Adrenal gland (tissue), 12 donors: ENCODE data around the gene PAK5. TPM values are rescaled to one million over a fixed set of nuclear protein-coding genes. Genes with fewer than 3 reads are reported as not detected.

Source experiments
- DNase-seq, 7 donors: peaks; one replicate each; pipeline ENCODE4 v3.0.0-alpha.2; 2019 to 2020
- H3K27ac ChIP-seq, 5 donors: fragments of 200-600 bp; sonication (generic) in 4 of 5; 1 replicate in 3 of 5; 2 replicates in 2 of 5; pipeline versions ENCODE4 v1.5.1 to v1.8.0; 2016 to 2020; ENCODE audit warnings: mild to moderate bottlenecking in 1 of 5
- H3K27me3 ChIP-seq: fragments of 200-600 bp; 2 replicates; pipeline ENCODE4 v1.8.0; 2021
- H3K36me3 ChIP-seq, 2 donors: fragments of 200-600 bp; replicated peaks in 1 of 2; 1 replicate in 1 of 2; 2 replicates in 1 of 2; pipeline versions ENCODE4 v1.5.1 to v1.8.0; 2018 to 2022
- H3K4me1 ChIP-seq, 2 donors: fragments of 200-600 bp; replicated peaks in 1 of 2; 1 replicate in 1 of 2; 2 replicates in 1 of 2; pipeline versions ENCODE4 v1.5.1 to v1.8.0; 2018 to 2021
- H3K4me3 ChIP-seq, 4 donors: fragments of 200-600 bp; sonication (generic) in 3 of 4; one replicate each; pipeline ENCODE4 v1.5.1; 2016 to 2018
- H3K9me3 ChIP-seq, 3 donors: fragments of 200-600 bp; sonication (generic) in 1 of 3; replicated peaks in 1 of 3; 1 replicate in 2 of 3; 2 replicates in 1 of 3; pipeline versions ENCODE4 v1.5.1 to v1.8.0; 2016 to 2021
- CTCF ChIP-seq, 6 experiments: fragments of 450-650 bp in 4 of 6; fragments of 200-600 bp in 2 of 6; sonication (generic) in 1 of 6; IDR thresholded peaks; 1 replicate in 5 of 6; 2 replicates in 1 of 6; pipeline versions ENCODE4 v1.5.1 to v1.8.0; 2016 to 2021; ENCODE audit warnings: antibody characterized with exemption in 6 of 6, mild to moderate bottlenecking in 2 of 6, moderate library complexity in 1 of 6
- POLR2A ChIP-seq, 2 donors: fragments of 450-650 bp; IDR thresholded peaks; one replicate each; pipeline ENCODE4 v1.6.1; 2017; ENCODE audit warnings: antibody characterized with exemption in 2 of 2, mild to moderate bottlenecking in 2 of 2, moderate library complexity in 1 of 2
- WGBS, 4 donors: extraction: QIAGEN DNeasy Blood & Tissue Kit in 2 of 4; methylation state at CpG; one replicate each; pipeline versions ENCODE4 v1.1.5 to v1.1.7; 2013 to 2017; 5-methylcytosine and 5-hydroxymethylcytosine counted together
- intact Hi-C, 2 donors: fragments of 100-400 bp; cut with DNase I; formaldehyde crosslinking; loops; one replicate each; pipeline versions ENCODE4 v1.14.1 to v1.15.0; 2022 to 2023
- polyA plus RNA-seq, 3 donors: library from polyadenylated mRNA; stranded (reverse); fragments of 200-250 nt in 2 of 3; fragments of 350-450 nt in 1 of 3; fragmentation: Illumina TruSeq in 1 of 3; extraction: RNeasy Lipid Tissue Mini Kit (QIAGEN cat#74804) in 1 of 3; gene quantifications; one replicate each; pipeline ENCODE4 v1.2.3, GENCODE V29; 2013 to 2014
- total RNA-seq, 9 donors: library from RNA; depleted of rRNA in 4 of 9; stranded (reverse); fragments of >200 nt in 4 of 9; fragments of 120-200 nt in 1 of 9; fragmentation: NEBNext Ultra II Directional in 1 of 9; extraction: Animal tissue kit (Norgen Biotek cat#: 25700) in 1 of 9; gene quantifications; one replicate each; pipeline versions ENCODE4 v1.1.0 to v1.2.4, GENCODE V29; 2013 to 2023
- donor health status: healthy with polysubstance abuse.
- donor health status: Bipolar disorder and iron deficiency.
- donor health status: DM: yes; HTN: yes; CAD: no.
- donor health status: DM: no; HTN: no; CAD: no.
- donor health status: DM: no; HTN: no; CAD: no.
- donor health status: DM: yes; HTN: yes; CAD: no.

The PAK5 gene
- total and polyA plus RNA-seq, 12 donors: 1.2 to 17.0 (median 4.0) TPM

- intact Hi-C loops: no loop called here
- 83 to 94% (median 93%) methylated on average over 1 of the region's 1 CpG for WGBS, 4 donors
- no peaks in the 10 kb centered on the region for H3K4me1 ChIP-seq
Observed at GRCh38 chr20:9590189-9590588, 248.7 kb downstream of the PAK5 start.

GRCh38 chr20:9588706-9589105 lies 250.2 kb downstream of the PAK5 start:
- intact Hi-C loops: no loop called here

More at GRCh38 chr20:9590189-9590588, 248.7 kb downstream of the PAK5 start:
- H3K9me3 ChIP-seq: no peaks in the 10 kb centered on the region
- H3K27me3 ChIP-seq: no peaks in the 10 kb centered on the region
- H3K36me3 ChIP-seq: no peaks in the 10 kb centered on the region
- no peak overlapping the region for H3K4me3 ChIP-seq
- TF ChIP-seq POLR2A (IDR thresholded peaks at IDR 0.05): no peak
- TF ChIP-seq CTCF (IDR thresholded peaks at IDR 0.05): no peak
- DNase-seq: no peak
- no peak overlapping the region for H3K27ac ChIP-seq

GRCh38 chr20:9583151-9583550 lies 255.7 kb downstream of the PAK5 start:
- no peak for TF ChIP-seq POLR2A (IDR thresholded peaks at IDR 0.05)
- TF ChIP-seq CTCF (IDR thresholded peaks at IDR 0.05): no peak
- DNase-seq: no peak
- no peaks in the 10 kb centered on the region for H3K4me1 ChIP-seq
- H3K9me3 ChIP-seq: no peaks in the 10 kb centered on the region
- H3K27me3 ChIP-seq: no peaks in the 10 kb centered on the region
- H3K4me3 ChIP-seq: no peak overlapping the region
- no peaks in the 10 kb centered on the region for H3K36me3 ChIP-seq
- no peak overlapping the region for H3K27ac ChIP-seq
- intact Hi-C loops: no loop called here

More at GRCh38 chr20:9588706-9589105, 250.2 kb downstream of the PAK5 start:
- no peak for DNase-seq
- H3K27me3 ChIP-seq: no peaks in the 10 kb centered on the region
- no peaks in the 10 kb centered on the region for H3K36me3 ChIP-seq
- H3K4me1 ChIP-seq: no peaks in the 10 kb centered on the region
- no peak overlapping the region for H3K27ac ChIP-seq
- TF ChIP-seq POLR2A (IDR thresholded peaks at IDR 0.05): no peak
- TF ChIP-seq CTCF (IDR thresholded peaks at IDR 0.05): no peak
- H3K9me3 ChIP-seq: no peaks in the 10 kb centered on the region
- no peak overlapping the region for H3K4me3 ChIP-seq
- WGBS, 4 donors: 71 to 87% (median 79%) methylated on average over 1 of the region's 1 CpG

- no peak for TF ChIP-seq POLR2A (IDR thresholded peaks at IDR 0.05)
- TF ChIP-seq CTCF (IDR thresholded peaks at IDR 0.05): no peak
- no peaks in the 10 kb centered on the region for H3K4me1 ChIP-seq
- H3K27me3 ChIP-seq: no peaks in the 10 kb centered on the region
- H3K9me3 ChIP-seq: no peaks in the 10 kb centered on the region
- intact Hi-C loops: no loop called here
- H3K4me3 ChIP-seq: no peak overlapping the region
- no peaks in the 10 kb centered on the region for H3K36me3 ChIP-seq
- whole genome bisulfite sequencing, 4 donors: 86 to 94% (median 87%) methylated on average over 5 of the region's 5 CpGs
- no peak overlapping the region for H3K27ac ChIP-seq
- DNase-seq: no peak
Observed at GRCh38 chr20:9582137-9582536, 256.7 kb downstream of the PAK5 start.
